Activated CD4-positive, alpha-beta T cell treated with anti-CD3 and anti-CD28 coated beads, Interleukin-2, amount 10 ng/mL, durations not matched to agents 24 days and 14 days (primary cell): Measurements from ENCODE around the gene MYADM. TPM values are rescaled to one million over a fixed set of nuclear protein-coding genes. Genes with fewer than 3 reads are reported as not detected.
"Not testable (repeated sequence)": the region's sequence is repeated elsewhere in the genome, so short reads cannot be mapped to it uniquely, and the experiment has no call there.

Source experiments
- DNase-seq: peaks from one replicate; pipeline ENCODE4 v3.0.0; 2022
- H3K27ac Mint-ChIP-seq: one replicate; pipeline ENCODE4 v1.8.0; 2022; ENCODE audit warnings: mild to moderate bottlenecking, mixed read lengths
- H3K27me3 Mint-ChIP-seq: one replicate; pipeline ENCODE4 v1.8.0; 2022; ENCODE audit warnings: mixed read lengths
- H3K36me3 Mint-ChIP-seq: one replicate; pipeline ENCODE4 v1.8.0; 2022; ENCODE audit warnings: low read depth, mild to moderate bottlenecking, mixed read lengths
- H3K4me1 Mint-ChIP-seq: one replicate; pipeline ENCODE4 v1.8.0; 2021; ENCODE audit warnings: mixed read lengths
- H3K4me3 Mint-ChIP-seq: one replicate; pipeline ENCODE4 v1.8.0; 2022; ENCODE audit warnings: mild to moderate bottlenecking, moderate library complexity, mixed read lengths
- H3K9me3 Mint-ChIP-seq: one replicate; pipeline ENCODE4 v1.8.0; 2021; ENCODE audit warnings: mixed read lengths
- intact Hi-C: fragments of 100-400 bp; cut with micrococcal nuclease; formaldehyde crosslinking; loops from one replicate; pipeline ENCODE4 v1.15.1; 2023
- total RNA-seq: library from RNA; stranded (reverse); gene quantifications from 2 replicates; pipeline ENCODE4 v1.2.3, GENCODE V29; 2022

The MYADM gene, protein sequence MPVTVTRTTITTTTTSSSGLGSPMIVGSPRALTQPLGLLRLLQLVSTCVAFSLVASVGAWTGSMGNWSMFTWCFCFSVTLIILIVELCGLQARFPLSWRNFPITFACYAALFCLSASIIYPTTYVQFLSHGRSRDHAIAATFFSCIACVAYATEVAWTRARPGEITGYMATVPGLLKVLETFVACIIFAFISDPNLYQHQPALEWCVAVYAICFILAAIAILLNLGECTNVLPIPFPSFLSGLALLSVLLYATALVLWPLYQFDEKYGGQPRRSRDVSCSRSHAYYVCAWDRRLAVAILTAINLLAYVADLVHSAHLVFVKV
- total RNA-seq = 65.6 and 69.0 TPM in 2 replicates

- intact Hi-C loops = loop anchor here (1.0 to 5.0 kb wide), 8 partner anchors 14 to 1295 kb away; partner anchors contain the start of genes LENG9, NDUFA3, OSCAR and ZNF331
- peaks cover 3% of the 10 kb centered on the region for H3K27me3 Mint-ChIP-seq
- H3K27ac Mint-ChIP-seq = peak within 1 kb of the TSS; percentile 98
These were observed at the start of gene MYADM for GRCh38 chr19:53867225-53868090. Gene MYADM, plus strand, starts transcription at chr19:53867883. Its CDS starts 5,647 bp downstream, at chr19:53873530.

GRCh38 chr19:53818756-53819155, 48.9 kb upstream of the MYADM start:
- Mint-ChIP-seq H3K9me3 (no peaks in the 10 kb centered on the region), H3K27ac (no peak overlapping the region), H3K4me3 (no peak overlapping the region), H3K27me3 (peaks cover 2% of the 10 kb centered on the region), H3K36me3 (no peaks in the 10 kb centered on the region), H3K4me1 (peaks cover under 1% of the 10 kb centered on the region)
- DNase-seq = no peak
- intact Hi-C loops = no loop called here

More at GRCh38 chr19:53867225-53868090, at the start of gene MYADM:
- Mint-ChIP-seq H3K9me3 (no peaks in the 10 kb centered on the region), H3K4me1 (peaks cover 38% of the 10 kb centered on the region), H3K36me3 (peaks cover 11% of the 10 kb centered on the region), H3K4me3 (peak within 1 kb of the TSS; percentile 99)
- peak; percentile 100 for DNase-seq

GRCh38 chr19:53819861-53820260, 47.8 kb upstream of the MYADM start:
- Mint-ChIP-seq H3K27ac (no peak overlapping the region), H3K27me3 (peaks cover 11% of the 10 kb centered on the region), H3K4me1 (peaks cover 3% of the 10 kb centered on the region), H3K4me3 (no peak overlapping the region), H3K36me3 (no peaks in the 10 kb centered on the region), H3K9me3 (no peaks in the 10 kb centered on the region)
- no peak for DNase-seq
- intact Hi-C loops = no loop called here

- H3K36me3 Mint-ChIP-seq = no peaks in the 10 kb centered on the region
These were observed 44.1 kb upstream of the MYADM start for GRCh38 chr19:53823380-53824120.

DNA sequence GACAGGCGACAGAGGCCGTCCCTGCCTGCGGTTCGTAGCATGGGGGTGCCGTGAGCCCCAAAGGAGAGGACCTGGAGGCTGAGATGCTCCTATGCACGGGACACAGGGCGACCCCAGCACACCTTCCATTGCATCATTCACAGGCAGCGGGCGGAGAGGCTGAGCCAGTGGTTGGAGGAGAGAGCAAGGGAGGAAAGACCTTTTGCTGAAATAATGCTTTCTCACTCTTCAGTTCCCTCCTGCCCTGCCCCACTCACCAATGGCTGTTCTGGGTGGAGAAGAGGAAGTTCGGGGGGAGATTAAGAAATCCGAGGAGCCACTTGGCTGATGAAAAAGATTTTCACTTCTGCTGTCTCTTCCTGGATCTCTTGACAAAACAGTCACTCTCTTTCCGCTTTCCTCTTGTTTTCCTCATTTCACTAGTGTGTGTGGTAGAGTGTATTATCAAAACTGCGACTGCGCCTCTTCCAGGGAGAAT, 43.5 kb upstream of the MYADM start, which contains the start of gene NLRP12:
Gene NLRP12, minus strand, starts transcription at position 181 of the 478 bp plus-strand sequence. Its CDS starts 140 bp downstream, at position 41.
- Mint-ChIP-seq H3K9me3 (no peaks in the 10 kb centered on the region), H3K4me1 (peaks cover 3% of the 10 kb centered on the region), H3K36me3 (no peaks in the 10 kb centered on the region), H3K4me3 (no peak within 1 kb of the TSS), H3K27ac (no peak within 1 kb of the TSS), H3K27me3 (peaks cover 14% of the 10 kb centered on the region)
- intact Hi-C loops = no loop called here
- no peak for DNase-seq

More at GRCh38 chr19:53823380-53824120, 44.1 kb upstream of the MYADM start:
- Mint-ChIP-seq H3K27me3 (peaks cover 12% of the 10 kb centered on the region), H3K27ac (no peak overlapping the region), H3K4me1 (peaks cover 3% of the 10 kb centered on the region), H3K4me3 (no peak overlapping the region), H3K9me3 (no peaks in the 10 kb centered on the region)
- DNase-seq = no peak
- intact Hi-C loops = no loop called here

- Mint-ChIP-seq H3K4me3 (no peak overlapping the region), H3K27me3 (peaks cover 23% of the 10 kb centered on the region), H3K9me3 (no peaks in the 10 kb centered on the region), H3K4me1 (peaks cover 5% of the 10 kb centered on the region), H3K36me3 (no peaks in the 10 kb centered on the region), H3K27ac (no peak overlapping the region)
- DNase-seq = no peak
- intact Hi-C loops = no loop called here
These were observed 40.8 kb upstream of the MYADM start for GRCh38 chr19:53826876-53827275.

DNA sequence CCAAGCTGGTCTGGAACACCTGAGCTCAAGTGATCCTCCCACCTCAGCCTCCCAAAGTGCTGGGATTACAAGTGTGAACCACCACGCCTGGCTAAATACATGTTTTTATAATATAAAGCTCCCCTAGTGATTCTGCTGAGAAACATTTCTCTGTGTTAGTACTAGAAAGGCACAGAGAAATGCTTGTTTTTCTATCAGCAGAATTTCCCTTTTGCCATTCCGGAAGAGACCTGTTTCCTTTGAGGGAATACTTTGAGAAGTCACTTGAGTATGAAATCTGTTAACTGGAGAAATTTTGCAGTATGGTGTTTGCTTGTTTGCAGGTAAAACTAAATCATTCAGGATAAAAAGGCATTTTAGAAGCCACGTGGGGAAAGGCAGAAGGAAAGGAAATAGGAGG, 39.2 kb upstream of the MYADM start:
- Mint-ChIP-seq H3K27me3 (peaks cover 35% of the 10 kb centered on the region), H3K9me3 (no peaks in the 10 kb centered on the region), H3K4me3 (no peak overlapping the region), H3K4me1 (peaks cover 5% of the 10 kb centered on the region), H3K27ac (no peak overlapping the region), H3K36me3 (no peaks in the 10 kb centered on the region)
- intact Hi-C loops = no loop called here
- DNase-seq = no peak

DNA sequence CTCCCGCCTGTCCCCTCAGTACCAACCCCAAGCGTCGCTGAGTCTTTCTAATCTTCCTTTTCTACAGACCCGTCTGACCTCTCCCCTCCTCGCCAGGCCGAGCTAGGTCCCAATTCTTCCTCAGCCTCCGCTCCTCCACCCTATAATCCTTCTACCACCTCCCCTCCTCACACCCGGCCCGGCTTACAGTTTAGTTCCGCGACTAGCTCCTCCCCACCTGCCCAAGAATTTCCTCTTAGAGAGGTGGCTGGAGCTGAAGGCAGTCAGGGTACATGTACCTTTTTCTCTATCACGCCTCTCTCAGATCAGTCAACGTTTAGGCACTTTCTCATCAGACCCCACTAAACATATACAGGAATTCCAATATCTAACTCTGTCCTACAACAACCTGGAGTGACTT, 34.8 kb upstream of the MYADM start:
- H3K27ac Mint-ChIP-seq, DNase-seq, H3K4me3 Mint-ChIP-seq, H3K36me3 Mint-ChIP-seq, H3K4me1 Mint-ChIP-seq, intact Hi-C loops, H3K9me3 Mint-ChIP-seq: not testable (repeated sequence)
- H3K27me3 Mint-ChIP-seq = peaks cover 32% of the 10 kb centered on the region

- H3K27me3 Mint-ChIP-seq, H3K9me3 Mint-ChIP-seq, H3K27ac Mint-ChIP-seq, H3K36me3 Mint-ChIP-seq, intact Hi-C loops, DNase-seq, H3K4me1 Mint-ChIP-seq, H3K4me3 Mint-ChIP-seq: not testable (repeated sequence)
These were observed 29.2 kb upstream of the MYADM start for GRCh38 chr19:53838446-53838845.

- H3K27ac Mint-ChIP-seq, DNase-seq, H3K27me3 Mint-ChIP-seq, H3K4me3 Mint-ChIP-seq, H3K9me3 Mint-ChIP-seq, H3K36me3 Mint-ChIP-seq, H3K4me1 Mint-ChIP-seq: not testable (repeated sequence)
- intact Hi-C loops = loop anchor here (10.0 kb wide), 1 partner anchor 65 kb away; the partner anchor contains the start of gene CACNG7
These were observed 27.4 kb upstream of the MYADM start for GRCh38 chr19:53840241-53840640.

DNA sequence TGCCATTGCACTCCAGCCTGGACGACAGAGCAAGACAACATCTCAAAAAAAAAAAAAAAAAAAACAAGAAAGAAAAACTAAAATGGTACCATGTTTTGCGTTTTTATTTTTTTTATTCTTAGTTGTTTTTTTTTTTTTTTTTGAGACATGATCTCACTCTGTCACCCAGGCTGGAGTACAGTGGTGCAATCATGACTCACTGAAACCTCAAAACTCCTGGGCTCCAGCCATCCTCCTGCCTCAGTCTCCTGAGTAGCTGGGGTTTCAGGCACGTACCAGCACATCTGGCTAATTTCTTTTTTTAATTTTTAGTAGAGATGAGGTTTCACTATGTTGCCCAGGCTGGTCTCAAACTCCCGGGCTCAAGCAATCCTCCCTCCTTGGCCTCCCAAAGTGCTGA, 26.8 kb upstream of the MYADM start:
- not testable (repeated sequence) for H3K27ac Mint-ChIP-seq, H3K36me3 Mint-ChIP-seq, H3K4me1 Mint-ChIP-seq, H3K4me3 Mint-ChIP-seq, H3K9me3 Mint-ChIP-seq, H3K27me3 Mint-ChIP-seq, DNase-seq
- intact Hi-C loops = loop anchor here (10.0 kb wide), 1 partner anchor 64 kb away; the partner anchor contains the start of gene CACNG7

- no peak overlapping the region for H3K4me3 Mint-ChIP-seq
- DNase-seq = no peak
- peaks cover 4% of the 10 kb centered on the region for H3K9me3 Mint-ChIP-seq
- H3K36me3 Mint-ChIP-seq = no peaks in the 10 kb centered on the region
- H3K27ac Mint-ChIP-seq = no peak overlapping the region
- H3K4me1 Mint-ChIP-seq = peaks cover 9% of the 10 kb centered on the region
- intact Hi-C loops = loop anchor here (10.0 kb wide), 1 partner anchor 60 kb away; the partner anchor contains the start of gene CACNG7
- H3K27me3 Mint-ChIP-seq = peaks cover 16% of the 10 kb centered on the region
These were observed 22.8 kb upstream of the MYADM start for GRCh38 chr19:53844849-53845246.

DNA sequence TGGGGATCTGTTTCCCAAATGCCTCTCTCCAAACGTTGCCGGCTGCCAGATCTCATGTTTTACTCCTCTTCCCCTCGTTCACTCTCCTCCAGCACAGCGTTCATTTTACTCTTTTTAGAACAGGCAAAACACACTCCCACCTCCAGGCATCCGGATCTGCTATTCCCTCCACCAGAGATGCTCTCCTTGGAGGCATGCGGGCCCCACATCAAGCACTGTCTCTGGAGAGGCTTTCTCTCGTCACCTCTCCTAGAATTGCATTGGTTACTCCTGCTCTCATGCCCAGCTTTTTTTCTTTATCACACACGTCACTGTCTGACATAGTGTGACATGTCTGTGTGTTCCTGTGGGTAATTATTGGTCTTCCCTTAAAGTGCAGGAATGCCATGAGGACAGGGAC, 20.1 kb upstream of the MYADM start:
- peaks cover 4% of the 10 kb centered on the region for H3K9me3 Mint-ChIP-seq
- no peak overlapping the region for H3K4me3 Mint-ChIP-seq
- H3K36me3 Mint-ChIP-seq = no peaks in the 10 kb centered on the region
- H3K27ac Mint-ChIP-seq = no peak overlapping the region
- peaks cover 10% of the 10 kb centered on the region for H3K4me1 Mint-ChIP-seq
- DNase-seq = no peak
- intact Hi-C loops = loop anchor here (10.0 kb wide), 1 partner anchor 57 kb away; the partner anchor contains the start of gene CACNG7
- peaks cover 25% of the 10 kb centered on the region for H3K27me3 Mint-ChIP-seq
